GM19351 (cell line): ENCODE results near the gene ULBP1.
"Not testable (repeated sequence)": the region's sequence is repeated elsewhere in the genome, so short reads cannot be mapped to it uniquely, and the experiment has no call there.

Experiments
- ATAC-seq: cut with Tn5 transposase; IDR thresholded peaks from one replicate; pipeline ENCODE4 v1.9.1; 2021; ENCODE audit warnings: mild to moderate bottlenecking, moderate library complexity; ENCODE audit not compliant: unreplicated experiment

The ULBP1 gene

DNA sequence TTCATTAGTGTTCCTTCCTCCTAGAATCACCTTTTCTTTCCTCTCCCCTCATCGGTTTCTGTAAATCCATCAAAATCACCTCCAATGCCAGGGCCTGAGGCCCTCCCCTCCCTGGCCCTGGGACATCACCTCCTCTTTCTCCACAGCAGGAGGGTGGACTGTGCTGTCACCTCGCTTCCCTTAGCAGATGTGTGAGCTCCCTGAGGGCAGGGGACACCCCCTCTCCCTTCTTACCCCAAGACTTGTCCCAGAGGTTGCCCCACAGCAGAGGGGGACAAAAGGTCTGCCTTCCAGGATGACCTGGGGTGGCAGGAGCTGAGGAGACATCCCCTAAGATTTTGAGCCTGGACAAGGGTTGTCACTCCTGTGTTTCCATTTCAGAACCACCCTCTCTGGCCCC is 5.9 kb downstream of the ULBP1 start:
- ATAC-seq = no peak

DNA sequence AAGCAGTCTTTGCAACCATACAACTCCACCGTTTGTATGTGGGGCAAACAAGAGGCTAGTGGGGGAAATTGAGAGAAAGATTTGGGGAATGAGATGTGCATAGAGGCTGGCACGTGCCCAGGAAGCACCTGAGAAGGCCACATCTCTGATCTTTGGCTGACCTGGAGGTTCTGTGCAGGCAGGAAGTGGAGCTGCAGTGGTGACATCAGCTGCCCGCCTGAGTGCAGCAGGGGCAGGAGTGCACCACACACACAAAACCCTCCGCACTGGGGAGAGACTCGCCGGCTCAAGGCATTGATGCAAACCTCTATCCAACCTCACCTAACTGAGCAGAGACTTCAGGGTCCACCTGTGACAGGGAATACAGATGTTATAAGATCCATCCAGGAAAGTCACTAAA is 10.7 kb downstream of the ULBP1 start:
- not testable (repeated sequence) for ATAC-seq

DNA sequence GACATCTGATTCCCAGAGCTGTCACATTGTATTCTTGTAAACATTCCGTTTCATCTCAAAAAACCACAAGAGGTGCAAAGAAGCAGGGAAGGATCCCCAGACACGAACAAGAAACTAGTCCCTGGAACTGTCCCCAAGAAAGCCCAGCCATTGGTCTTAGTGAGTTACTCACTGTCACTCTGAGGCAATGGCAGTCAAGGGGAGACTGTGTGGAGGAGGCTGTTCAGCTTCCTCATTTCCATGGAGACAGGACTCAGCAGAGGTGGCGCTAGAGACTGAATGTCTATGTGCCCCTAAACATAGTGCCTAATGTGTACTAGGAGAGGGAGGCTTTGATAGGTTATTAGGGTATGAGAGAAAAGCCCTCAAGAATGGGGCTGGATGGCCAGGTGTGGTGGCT is 11.1 kb downstream of the ULBP1 start:
- no peak for ATAC-seq

DNA sequence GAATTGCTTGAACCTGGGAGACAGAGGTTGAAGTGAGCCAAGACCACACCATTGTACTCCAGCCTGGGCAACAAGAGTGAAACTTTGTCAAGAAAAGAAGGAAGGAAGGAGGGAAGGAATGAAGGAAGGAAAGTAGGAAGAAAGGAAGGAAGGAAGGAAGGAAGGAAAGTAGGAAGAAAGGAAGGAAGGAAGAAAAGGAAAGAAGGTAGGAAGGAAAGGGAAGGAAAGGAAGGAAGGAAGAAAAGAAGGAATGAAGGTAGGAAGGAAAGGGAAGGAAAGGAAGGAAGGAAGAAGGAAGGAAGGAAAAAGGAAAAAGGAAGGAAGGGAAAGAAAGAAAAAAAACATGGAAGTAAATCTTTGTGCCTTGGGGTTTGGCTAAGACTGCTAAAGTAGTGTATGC is 11.7 kb downstream of the ULBP1 start:
- no peak for ATAC-seq

DNA sequence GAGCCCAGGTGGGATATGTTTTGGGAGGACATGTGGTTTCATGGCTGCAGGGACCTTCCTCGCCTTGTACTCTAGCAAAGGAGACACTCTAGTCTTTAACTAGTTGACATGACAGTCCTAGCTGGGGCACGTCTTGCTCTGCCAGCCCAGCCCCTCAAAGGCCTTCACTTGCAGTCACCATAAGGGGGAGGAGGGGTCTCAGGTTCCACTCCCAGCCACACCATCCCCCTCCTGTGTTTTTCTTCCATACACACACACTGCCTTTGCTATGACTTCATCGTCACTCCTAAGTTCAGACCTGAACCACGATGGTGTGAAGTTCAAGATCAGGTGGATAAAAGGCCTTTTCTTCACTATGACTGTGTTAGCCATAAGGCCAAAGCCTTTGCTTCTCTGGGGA is 13.5 kb downstream of the ULBP1 start:
- ATAC-seq = no peak

DNA sequence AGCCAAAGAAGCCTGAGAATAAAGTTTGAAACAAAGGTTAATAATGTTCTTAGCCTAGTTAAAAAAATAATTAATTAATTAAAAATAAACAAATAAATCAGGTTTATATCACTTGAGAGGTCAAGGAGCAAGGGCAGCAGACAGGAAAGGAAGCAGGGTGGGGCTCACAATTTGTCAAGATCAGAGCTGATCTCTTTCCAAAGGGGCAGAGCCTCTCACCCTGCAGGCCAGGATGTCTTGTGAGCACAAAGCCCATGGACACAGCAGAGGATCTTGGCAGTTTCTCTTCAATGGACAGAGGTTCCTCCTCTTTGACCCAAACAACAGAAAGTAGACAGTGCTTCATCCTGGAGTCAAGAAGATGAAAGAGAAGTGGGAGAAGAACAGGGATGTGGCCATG is 14.9 kb downstream of the ULBP1 start:
- ATAC-seq = no peak

DNA sequence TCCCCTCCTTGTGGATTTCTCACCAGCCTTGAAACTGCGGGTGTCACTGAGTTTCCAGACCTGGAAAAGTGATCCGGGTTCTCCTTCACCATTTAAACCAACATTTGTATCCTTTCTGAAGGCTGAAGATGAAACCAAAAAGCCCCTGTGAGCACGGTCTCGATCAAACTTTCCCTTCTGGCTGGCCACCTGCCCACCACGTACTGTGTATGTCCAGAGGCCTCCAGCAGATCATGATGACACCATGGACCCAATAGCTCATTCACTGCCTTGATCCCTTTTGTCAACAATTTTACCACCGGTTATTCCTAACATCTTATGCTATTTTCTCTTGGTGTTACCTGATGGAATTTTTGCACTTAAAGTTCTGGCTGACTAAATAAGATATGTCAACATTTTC is 15.6 kb downstream of the ULBP1 start:
- no peak for ATAC-seq

DNA sequence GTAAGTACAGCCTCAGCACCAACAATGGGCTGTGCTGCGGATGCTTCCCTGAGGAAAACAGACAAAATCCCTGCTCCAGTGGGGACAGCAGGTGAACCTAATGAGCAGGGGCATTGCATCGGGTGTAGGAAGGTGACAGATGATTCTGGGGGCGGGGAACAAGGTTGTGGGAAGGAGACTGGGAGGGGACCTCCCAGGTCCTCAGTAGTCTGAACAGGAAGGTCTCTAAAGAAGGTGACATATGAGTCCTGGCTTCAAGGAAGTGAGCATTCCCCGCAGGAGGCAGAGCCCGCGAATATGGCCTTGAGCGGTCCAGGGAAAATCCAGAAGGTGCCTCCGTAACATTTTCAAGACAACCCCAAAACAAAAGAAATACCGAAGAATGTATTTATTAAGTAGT is 19.4 kb downstream of the ULBP1 start:
- ATAC-seq = no peak

DNA sequence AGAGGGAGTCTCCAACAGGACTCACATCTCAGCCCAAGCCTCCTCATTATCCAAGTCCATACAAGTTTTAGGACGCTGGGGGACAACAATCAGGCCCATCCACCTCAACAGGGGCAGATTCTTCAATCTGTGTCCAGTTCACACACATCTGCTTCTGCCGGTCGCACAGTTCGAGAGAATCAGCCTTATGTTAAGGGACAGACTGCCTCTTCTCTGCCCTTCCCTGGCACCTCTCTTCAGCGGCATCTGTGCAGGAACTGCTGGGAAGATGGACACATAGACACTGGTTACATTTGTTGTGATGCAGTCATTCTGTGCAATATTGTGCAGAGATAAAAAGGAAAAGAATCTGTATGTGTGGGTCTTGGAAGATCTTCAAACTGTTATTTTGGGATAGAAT is 21.0 kb downstream of the ULBP1 start:
- ATAC-seq = no peak

DNA sequence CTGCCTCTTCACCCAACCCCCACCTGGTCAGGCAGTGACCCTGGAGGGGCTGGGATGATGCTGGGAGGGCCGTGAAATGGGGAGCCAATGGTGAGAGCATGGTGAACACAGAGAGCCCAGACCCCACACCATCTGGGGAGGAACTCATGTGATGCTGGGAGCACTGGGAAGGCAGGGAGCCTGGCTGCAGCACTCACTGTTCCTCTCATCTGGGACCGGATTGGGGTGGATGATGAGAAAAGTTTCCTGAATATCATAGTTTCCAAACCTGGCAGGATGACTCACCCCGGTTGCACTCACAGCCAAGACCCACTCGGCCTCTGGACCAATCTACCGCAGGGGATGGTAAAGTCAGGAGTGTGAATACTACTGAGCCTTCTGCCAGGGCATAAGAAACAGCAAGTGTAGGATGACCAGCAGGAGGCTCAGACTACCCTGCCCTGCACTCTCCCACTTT is 21.8 kb downstream of the ULBP1 start:
- ATAC-seq = no peak

DNA sequence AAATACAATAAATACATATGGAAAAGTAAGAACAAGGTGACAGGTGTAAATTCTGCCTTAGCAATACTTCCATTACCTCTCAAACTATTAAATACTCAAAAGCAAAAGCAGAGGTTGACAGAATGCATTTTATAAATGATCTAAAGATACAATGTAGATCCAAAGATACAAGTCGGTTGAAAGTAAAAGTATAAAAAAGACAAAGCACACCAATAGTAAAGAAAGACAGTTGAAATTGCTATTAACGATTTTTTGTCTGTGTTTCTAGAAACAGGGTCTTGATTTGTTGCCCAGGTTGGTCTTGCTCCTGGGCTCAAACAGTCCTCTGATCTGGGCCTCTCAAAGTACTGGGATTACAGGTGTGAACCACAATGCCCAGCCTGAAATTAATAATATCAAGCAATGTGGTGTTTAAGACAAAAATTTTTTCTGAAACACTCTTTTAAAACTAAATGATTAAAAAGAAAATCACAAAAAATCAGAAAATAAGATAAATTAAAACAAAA is 23.9 kb downstream of the ULBP1 start:
- no peak for ATAC-seq

DNA sequence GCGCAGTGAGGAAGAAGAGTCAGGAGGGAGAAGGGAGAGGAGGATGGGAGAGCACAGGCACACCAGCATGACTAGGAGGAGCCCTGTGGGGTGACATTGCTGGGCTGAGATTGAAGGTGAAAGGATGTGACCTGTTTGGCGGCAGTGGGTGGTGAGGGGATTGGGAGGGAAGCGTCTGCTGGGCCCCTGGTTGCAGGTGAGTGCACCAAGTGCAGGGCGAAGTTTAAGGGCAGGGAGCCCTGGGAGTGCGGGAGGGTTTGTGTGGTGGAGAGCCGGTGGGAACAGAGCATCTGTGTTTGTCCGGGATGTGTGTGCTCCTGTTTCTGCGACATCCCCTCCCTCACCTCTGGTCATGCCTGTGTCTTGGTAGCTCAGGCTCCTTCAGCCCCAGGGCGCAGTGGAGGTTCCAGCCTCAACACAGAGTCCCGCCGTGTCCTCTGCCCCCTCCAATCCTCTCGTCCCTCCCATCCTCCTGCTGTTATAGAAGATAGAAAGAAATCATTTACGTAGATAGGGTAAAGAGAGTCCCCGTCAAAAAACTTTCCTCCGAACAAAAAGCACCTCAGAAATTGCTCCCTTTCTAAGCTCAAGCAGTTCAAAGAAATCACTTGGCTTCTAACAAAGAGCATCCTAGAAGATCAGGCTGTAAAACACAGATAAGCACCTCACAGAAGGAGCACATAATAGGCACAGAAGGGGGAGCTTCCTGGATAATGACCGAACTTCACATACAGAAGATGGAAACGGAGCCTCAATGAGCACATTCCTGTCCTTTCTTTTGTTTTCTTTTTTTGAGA is 25.0 kb downstream of the ULBP1 start:
- no peak for ATAC-seq

DNA sequence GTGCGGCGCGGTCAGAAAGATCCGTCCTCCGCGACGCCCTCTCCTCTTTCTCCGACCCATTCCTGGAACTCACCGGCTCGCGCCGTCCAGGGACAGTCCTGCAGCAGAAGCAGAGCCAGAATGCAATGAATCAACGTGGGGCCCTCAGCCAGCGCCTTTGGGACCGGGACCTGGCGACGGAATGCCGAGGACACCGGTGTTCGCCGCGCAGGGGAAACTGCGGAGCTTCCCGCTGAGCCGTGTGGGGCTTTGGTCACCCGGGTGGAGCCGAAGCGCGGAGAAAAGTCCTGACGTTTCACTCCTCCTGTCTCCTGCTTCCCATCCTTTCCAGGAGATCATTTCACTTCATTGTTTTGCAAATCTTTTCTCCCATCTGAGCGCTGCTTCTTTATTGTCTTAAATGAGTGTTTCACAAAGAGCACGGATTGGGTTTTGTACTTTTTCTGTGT is 26.5 kb downstream of the ULBP1 start:
- no peak for ATAC-seq

DNA sequence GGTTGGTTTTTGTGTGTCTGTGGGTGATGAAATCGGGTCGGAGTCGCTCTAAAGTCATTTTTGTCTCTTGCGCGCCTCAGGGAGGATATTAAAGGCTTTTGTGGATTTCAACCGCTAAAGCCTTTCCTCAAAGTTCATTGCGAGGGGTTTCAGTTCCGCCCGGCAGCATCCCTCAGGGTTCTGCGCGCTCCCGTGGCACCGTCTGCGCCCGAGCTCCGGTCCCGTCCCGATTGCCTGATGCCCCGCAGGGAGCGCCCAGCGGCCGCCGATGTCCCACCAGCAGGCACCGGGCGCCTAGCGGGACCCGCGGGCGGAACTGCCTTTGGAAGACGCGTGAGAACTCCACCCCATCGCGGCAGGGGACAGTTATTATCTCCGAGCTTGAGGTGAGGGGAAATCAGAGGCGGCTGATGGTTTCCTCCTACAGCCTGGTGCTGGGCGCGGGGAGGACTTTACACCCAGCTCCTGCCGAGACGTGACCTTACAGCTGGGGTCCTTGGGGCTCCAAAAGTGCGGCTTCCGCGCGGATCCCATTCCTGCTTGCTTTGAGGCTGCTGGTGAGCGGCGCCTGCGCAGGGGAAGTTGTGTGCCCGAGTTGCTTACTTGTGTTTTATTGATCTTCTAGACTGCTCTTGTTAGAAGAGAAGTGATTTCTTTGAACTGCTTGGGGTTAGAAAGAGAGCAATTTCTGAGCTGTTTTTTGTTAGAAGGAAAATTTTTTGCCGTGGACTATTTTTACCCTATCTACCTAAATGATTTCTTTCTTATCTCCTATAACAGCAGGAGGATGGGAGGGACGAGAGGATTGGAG is 27.1 kb downstream of the ULBP1 start:
- ATAC-seq = peak; percentile 57

DNA sequence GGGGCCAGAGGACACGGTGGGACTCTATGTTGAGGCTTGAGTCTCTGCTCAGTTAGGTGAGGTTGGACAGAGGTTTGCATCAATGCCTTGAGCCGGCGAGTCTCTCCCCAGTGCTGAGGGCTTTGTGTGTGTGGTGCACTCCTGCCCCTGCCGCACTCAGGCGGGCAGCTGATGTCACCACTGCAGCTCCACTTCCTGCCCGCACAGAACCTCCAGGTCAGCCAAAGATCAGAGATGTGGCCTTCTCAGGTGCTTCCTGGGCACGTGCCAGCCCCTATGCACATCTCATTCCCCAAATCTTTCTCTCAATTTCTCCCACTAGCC is 27.7 kb downstream of the ULBP1 start:
- not testable (repeated sequence) for ATAC-seq

DNA sequence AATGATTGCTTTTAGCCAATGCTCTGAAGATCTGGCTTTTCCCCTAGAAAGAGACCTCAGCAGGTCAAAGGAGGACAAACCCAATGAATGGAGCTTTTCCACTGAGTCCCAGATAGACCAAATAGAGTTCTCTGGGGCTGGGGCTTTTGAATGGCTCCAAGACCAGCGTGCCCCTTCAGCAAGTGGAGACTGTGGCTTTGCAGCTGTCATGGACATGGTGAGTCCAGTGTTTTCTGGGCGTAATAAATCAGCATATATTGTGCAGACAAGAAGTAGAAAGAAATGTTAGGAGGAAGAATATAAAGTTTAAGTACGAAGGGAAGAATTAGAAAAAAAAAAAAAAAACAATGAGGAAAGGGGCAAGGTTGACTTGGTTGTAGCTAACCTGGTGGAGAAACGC is 28.1 kb downstream of the ULBP1 start:
- ATAC-seq = no peak

DNA sequence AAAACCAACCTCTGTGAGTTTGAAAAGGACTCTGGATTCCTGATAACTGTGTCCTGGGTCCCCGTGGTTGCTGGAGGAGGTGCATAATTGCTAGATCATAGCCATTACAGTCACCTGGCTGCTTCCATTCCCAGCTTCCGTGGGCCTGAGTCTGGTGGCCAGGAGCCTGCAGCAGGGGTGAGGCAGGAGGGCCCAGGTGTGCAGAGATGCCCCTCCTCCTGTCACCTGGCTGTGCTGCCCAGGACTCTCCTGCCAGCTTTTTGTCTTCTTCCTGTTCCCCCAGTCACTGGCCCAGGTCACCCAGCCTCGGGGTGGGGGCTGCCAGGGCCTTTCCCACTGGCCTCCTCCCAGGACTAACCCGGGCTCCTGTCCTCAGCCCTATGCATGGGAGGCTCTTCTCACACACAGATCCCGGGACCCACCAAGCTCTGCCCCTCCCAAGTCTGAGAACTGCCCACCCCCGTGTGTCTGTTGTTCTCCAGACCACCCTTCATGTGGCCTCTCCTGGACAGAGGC is 31.6 kb downstream of the ULBP1 start:
- ATAC-seq = no peak

DNA sequence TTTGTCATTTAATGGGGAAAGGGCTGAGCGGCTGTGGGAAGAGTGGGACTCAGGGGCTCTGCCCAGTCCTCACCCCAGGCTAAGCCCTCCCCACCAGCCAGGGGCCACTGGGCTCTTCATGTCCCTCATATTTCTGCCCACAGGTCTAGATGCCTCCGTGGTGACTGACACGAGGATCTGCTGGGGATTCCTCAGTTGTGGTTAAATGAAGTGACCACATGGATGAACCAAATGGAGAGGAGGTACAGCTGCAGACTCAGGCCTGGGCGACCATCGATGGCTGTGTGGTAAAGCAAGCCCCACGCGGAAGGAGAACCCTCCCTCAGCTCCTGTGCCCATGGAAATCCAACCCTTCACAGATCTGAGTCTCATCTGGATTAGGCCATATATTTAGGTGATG is 32.2 kb downstream of the ULBP1 start:
- ATAC-seq = no peak

DNA sequence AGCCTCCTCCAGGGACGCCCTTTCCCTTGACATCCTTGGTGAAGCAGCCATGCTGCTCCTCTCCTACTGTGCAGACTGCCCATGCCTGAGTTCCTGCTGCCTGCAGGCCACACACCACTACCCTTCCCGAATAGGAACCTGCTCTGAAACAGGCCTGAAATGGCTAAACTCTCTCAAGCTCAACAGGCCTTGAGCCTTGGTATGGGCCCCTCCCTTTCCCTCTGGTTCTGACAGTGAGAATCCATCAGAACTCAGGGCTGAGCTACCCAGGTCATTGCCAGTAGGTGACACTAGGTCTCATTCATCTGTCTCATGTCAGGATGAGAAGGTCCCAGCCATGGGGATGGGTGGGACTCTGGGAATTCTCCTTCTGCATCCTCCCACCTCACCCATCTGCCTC is 35.9 kb downstream of the ULBP1 start:
- ATAC-seq = no peak

DNA sequence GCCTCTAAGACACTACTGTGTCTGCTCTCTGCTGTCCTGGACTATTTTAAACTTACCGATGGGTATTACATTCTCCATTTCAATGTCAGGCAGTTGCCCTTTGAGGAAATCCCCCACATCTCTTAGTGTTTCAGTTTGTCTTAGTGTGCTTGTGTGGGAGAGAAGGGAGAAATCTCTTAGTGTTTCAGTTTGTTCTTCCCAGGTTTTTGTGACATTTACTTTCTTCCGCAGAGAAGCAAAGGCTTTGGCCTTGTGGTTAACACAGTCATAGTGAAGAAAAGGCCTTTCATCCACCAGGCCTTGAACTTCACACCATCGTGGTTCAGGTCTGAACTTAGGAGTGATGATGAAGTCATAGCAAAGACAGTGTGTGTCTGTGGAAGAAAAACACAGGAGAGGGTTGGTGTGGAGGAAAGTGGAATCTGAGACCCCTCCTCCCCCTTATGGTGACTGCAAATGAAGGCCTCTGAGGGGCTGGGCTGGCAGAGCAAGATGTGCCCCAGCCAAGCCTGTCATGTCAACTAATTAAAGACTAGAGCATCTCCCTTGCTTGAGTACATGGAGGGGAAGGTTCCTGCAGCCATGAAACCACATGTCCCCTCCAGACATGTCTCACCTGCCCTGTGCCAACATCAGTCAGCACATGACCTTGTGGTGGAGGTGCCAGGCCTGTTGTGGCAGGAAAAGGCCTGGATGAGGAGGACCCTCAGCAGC is 37.7 kb downstream of the ULBP1 start:
- peak; percentile 52 for ATAC-seq

DNA sequence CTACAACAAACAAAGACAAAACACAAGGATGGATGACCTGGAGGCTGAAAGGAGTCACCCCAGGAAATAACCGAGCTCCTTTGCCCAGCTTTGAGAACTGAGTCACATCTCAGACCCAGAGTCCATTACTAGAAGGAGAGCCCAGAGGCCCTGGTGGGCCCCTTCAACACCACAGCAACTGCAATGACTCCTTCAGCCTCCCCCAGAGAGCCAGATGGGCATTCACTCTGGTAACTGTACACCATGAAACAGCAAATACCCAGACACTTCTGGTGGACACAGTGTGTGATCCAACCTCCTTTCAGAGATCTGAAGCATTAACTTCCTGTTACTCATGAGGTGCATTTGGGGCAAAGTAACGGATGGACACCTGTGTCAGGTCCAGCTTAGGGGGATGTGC is 39.0 kb downstream of the ULBP1 start:
- ATAC-seq = no peak
